ENCODE data around the gene KIF23.

DNA sequence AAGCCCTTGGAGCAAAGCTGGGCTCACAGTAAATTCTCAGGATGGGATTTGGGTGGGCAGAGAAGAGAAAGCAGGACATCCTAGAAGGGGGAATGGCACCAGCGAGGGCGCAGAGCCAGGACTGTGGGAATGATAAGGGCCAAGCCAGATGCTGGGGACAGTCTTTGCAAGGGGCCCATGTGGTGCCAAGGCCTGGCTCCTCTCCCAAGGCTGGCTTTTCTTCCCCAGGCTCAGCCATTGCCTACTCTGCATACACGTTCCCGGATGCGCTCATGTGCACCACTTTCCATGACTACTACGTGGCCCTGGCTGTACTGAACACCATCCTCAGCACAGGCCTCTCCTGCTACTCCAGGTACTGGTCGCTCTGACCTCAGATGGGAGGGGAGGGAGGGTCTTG is 24.7 kb upstream of the KIF23 start:
- TF ChIP-seq EZH2 (IDR thresholded peaks at IDR 0.05; ENCODE audit: low read depth) (no peak), CTCF (conservative IDR thresholded peaks at IDR 0.05) (no peak)
